NCI-H2196 (cell line): ENCODE results near the gene ADCY5.
A peak's percentile ranks its signal among the peaks of the same experiment; 100 is the strongest.

Experiments used
- DNase-seq: peaks from one replicate; lab custom pipeline; 2025; ENCODE audit not compliant: unreplicated experiment; lab: John Stamatoyannopoulos, UW

The ADCY5 gene

DNA sequence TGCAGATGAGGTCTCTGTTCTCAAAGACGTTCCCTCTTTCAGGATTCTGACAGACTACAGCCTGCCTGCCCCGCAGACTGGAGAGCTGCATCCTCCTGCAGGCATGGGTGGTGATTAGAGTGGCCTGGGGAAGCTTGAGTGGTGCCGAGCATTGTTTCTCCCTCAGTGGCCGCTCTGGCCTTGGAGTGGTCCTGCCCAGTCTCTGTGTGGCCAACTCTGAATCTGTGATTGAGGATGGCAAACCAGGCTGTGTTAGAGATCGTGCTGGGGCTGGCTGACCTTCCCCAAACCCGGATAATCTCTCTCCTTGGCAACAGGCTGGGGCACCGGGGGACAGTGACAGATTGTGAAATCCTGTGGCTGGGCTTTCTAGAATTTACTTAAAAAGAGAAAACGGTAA lies 11.0 kb upstream of the ADCY5 start:
- no peak for DNase-seq

DNA sequence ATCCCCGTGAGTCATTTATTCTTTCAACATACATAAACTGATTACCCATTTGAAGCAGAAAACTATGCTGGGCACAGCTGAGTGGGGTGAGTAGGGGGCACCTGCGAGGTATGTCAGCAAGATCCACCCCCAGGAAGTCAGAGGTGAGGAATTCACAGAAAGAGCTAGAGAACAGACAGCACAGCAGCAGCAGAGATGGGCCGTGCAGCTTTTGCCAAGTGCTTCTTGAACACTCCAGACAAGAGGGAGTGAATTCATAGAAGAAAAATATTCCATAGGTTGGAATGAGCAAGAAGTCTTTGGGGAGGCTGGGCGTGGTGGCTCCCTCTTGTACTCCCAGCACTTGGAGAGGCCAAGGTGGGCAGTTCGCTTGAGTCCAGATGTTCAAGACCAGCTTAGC lies 9.4 kb upstream of the ADCY5 start:
- DNase-seq = no peak

DNA sequence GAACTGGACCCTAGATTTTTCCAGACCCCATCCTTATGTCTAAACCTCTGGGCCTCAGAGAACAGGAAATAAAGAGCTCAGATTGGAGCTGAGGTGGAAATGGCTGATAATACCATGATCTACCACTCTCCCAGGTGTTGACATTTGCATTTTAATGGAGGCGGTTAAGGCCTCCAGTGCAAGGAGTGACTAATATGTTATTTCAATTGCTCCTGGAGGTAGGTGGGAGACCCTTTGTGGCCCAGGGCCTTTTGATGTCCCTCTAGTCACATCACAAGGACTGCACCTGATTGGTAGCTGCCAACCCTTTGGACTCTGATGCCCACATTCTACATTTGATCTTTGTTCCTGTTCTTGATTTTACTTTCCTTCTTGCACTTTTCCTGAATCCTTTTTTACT lies 9.0 kb upstream of the ADCY5 start:
- no peak for DNase-seq

GRCh38 chr3:123453675-123454074 lies 4.8 kb upstream of the ADCY5 start:
- no peak for DNase-seq

DNA sequence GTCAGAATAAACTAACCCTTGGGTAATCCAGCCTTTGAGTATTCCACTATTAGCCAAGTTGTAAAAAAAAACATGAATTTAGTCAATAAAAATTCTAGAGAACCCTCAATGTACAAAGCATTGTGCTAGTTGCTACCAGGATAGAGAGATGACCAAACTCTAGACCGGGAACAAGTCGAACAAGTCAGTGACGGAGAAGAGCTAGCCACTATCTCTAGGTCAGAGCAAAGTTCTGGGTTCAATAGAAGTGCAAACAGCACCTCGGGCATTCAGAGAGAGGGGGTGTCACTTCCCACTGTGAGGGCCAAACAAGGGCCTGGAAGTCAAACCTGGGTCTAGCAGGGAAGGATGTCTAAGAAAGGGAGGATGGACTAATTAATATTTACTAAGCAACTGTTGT lies 2.3 kb upstream of the ADCY5 start:
- no peak for DNase-seq

GRCh38 chr3:123449997-123450604 lies 1.2 kb upstream of the ADCY5 start:
- DNase-seq = no peak

- peak; percentile 50 for DNase-seq
These were observed 459 bp upstream of the ADCY5 start for GRCh38 chr3:123449102-123449996.

- no peak for DNase-seq
These were observed 957 bp downstream of the ADCY5 start for GRCh38 chr3:123447749-123448517.

GRCh38 chr3:123447416-123447748 lies 1.5 kb downstream of the ADCY5 start:
- no peak for DNase-seq

GRCh38 chr3:123446610-123447109 lies 2.2 kb downstream of the ADCY5 start:
- no peak for DNase-seq

- no peak for DNase-seq
These were observed 2.7 kb downstream of the ADCY5 start for GRCh38 chr3:123446210-123446609.

GRCh38 chr3:123445702-123446101 lies 3.2 kb downstream of the ADCY5 start:
- no peak for DNase-seq

- no peak for DNase-seq
These were observed 4.1 kb downstream of the ADCY5 start for GRCh38 chr3:123444744-123445143.

DNA sequence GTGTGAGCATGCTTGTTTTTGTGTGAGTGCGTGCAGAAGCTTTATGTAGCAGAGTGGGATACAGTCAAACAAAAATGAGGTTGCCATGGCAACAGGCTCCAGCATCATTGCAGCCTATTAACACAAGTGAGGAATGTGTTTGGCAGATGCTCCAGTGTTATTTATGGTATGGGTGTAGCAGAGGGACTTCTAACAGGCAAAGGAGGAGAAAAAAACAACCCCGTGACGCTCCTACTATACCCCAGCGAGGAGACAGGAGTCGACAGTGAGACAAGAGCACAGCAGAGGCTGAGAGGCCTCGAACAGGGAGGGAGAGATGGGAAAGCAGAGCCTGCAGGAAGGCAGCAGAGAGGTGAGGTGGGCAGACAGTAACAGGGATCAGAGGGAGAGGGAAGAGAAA lies 4.9 kb downstream of the ADCY5 start:
- DNase-seq = peak; percentile 20

DNA sequence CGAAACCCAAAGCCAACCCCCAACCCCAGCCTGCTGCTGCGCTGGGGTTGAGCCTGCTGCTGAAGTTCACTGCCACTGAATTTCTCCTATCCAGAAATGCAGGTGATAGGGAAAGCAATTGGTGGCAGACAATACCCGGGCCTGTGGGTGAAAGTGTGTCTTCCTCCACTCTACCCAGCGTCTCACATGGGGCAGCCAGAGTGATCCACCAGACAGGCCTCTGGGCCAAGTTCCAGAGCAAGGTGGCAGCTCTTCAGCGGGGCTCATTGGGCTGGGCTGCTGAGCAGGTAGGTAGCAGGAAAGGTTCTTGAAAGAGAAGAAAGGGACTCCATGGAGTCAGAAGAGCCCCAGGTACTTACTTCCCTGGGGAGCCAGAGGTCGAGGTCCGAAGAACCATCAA lies 6.0 kb downstream of the ADCY5 start:
- DNase-seq = no peak

DNA sequence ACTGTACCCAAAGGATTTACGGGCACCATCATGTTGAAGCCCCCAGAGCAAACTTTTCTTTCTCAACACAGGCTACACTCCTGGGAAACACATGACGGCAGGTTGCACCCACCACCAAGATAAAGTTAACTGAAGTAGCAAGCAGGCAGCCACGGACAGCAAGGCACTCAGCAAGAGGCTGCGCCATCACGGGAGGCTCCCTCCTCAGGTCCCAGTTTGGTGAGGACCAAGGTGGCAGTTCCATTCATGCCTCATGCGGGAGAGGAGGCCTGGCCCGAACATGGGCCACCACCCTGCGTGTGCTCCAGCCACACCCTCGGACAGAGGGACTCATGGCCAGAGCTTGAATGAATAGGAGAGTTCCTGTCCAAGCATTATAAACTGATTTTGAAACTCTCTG lies 6.8 kb downstream of the ADCY5 start:
- DNase-seq = no peak

DNA sequence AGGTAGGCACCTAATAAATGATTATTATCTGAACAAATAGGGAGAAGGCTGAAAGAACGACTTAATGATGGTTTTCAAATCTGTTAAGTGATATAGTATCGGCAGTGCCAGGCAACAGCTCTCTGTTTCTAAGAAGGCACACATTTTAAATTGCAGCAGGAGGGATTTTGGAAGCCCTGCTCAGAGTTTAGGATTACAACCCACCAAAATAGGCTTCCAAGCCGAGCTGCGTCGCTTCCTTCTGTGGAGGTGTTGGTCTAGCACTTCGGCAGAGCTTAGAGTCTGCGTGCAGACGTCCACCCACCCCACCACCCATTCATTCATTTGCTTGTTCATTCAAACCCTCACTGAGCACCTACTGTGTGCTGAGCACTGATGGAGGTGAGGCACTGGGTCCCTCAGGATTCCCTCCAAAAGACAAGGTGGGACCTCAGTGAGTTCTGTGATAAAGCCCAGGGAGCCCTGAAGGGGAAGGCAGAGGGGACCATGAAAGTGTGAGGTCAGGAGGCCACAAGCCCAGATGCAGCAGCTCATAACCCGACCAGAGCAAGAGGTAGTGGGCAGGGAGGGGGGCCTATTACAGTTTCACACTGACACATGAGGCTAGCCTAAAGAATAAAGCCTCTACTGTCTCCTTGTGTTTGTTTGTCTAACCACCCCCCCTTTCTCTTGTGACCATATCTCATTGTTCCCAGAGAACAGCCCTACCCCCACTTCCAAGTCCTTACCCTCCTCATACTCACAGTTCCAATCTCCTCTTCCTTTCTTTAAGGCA lies 8.9 kb downstream of the ADCY5 start:
- no peak for DNase-seq

DNA sequence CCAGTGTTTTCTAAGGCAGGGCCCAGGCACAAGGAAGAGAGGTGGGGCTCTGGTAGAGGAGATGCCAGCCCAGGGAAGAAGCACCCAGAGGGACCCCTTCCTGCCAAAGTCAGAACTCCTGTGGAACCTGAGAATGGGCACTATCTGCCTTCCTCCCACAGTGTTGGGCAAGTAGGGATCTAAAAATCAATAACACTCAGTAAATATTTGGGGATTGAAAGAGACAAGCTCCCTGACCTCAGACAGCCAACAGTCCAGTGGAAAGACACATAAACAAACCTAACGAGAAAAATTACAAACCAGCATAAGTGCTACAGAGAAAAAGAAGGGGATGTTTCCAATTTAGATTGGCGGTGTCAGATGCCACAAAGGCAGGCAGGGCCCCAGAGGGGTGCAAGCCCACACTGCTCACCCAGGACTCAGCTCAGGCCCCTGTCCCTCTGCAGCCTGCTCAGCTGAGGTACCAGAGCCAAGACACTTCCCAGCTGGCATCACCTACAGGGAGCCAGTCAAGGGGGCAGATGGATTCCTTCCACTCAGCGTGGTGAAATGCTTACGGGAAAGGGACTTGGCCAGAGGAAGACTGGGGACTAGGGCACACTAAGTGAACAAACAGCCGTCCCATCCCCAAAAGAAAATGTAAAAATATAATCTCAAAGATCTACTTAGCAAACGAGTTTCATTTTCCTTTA lies 15.9 kb downstream of the ADCY5 start:
- DNase-seq = no peak

- DNase-seq = no peak
These were observed 17.1 kb downstream of the ADCY5 start for GRCh38 chr3:123431658-123432324.
